H1 (cell line): ENCODE measurements around the gene GABRR2. TPM values are rescaled to one million over a fixed set of nuclear protein-coding genes. Genes with fewer than 3 reads are reported as not detected.

Source experiments
- CTCF ChIA-PET: fragments of 300-600 bp; sonication (Branson Sonifier 250); formaldehyde crosslinking; loops from one replicate; lab custom pipeline; 2021; ENCODE audit not compliant: partially characterized antibody; lab: Charles Lee
- POLR2A ChIA-PET: fragments of 300-600 bp; sonication (Branson Sonifier 250); formaldehyde crosslinking; loops from one replicate; lab custom pipeline; 2021; ENCODE audit warnings: inconsistent platforms; ENCODE audit not compliant: partially characterized antibody; lab: Charles Lee
- DNase-seq, 2 experiments: peaks; one replicate each; pipeline versions ENCODE4 v3.0.0 to v3.0.0-alpha.2; 2010 to 2022; ENCODE audit warnings: low spot score in 2 of 2, low read depth in 1 of 2, mixed read lengths in 1 of 2
- FAIRE-seq: peaks from 2 replicates; lab custom pipeline; 2011; peaks lifted over from hg19 to GRCh38; lab: Jason Lieb, UNC
- H2AFZ ChIP-seq: 2 replicates; pipeline ENCODE4 v1.8.1; 2012; ENCODE audit warnings: low read length, inconsistent platforms
- H2AK5ac ChIP-seq: 2 replicates; pipeline ENCODE4 v1.6.1; 2013; ENCODE audit warnings: low read depth, low read length
- H2BK120ac ChIP-seq: replicated peaks from 2 replicates; pipeline ENCODE3; 2013; ENCODE audit warnings: low read depth, low read length, inconsistent platforms
- H2BK12ac ChIP-seq: 2 replicates; pipeline ENCODE4 v1.6.1; 2013; ENCODE audit warnings: low read depth, low read length
- H2BK15ac ChIP-seq: 2 replicates; pipeline ENCODE4 v1.6.1; 2013; ENCODE audit warnings: low read length
- H2BK20ac ChIP-seq: 2 replicates; pipeline ENCODE4 v1.6.1; 2013; ENCODE audit warnings: low read length
- H2BK5ac ChIP-seq: 2 replicates; pipeline ENCODE4 v1.6.1; 2013; ENCODE audit warnings: low read depth, low read length
- H3K14ac ChIP-seq: 2 replicates; pipeline ENCODE4 v1.6.1; 2013; ENCODE audit warnings: inconsistent platforms; ENCODE audit not compliant: insufficient read length
- H3K18ac ChIP-seq: 2 replicates; pipeline ENCODE4 v1.6.1; 2013; ENCODE audit warnings: low read length; ENCODE audit errors: extremely low read depth
- H3K23ac ChIP-seq: 2 replicates; pipeline ENCODE4 v1.6.1; 2013; ENCODE audit warnings: inconsistent platforms; ENCODE audit not compliant: insufficient read length
- H3K23me2 ChIP-seq: 2 replicates; pipeline ENCODE4 v1.6.1; 2013; ENCODE audit warnings: low read depth, low read length
- H3K27ac ChIP-seq: 2 replicates; pipeline ENCODE4 v1.6.1; 2011; ENCODE audit warnings: low read depth, low read length, inconsistent platforms
- H3K27me3 ChIP-seq, 4 experiments: replicated peaks in 1 of 4; 1 replicate in 1 of 4; 2 replicates in 3 of 4; pipeline versions ENCODE4 v1.6.1 to v1.8.1; 2011 to 2013; ENCODE audit warnings: low read length in 3 of 4, mild to moderate bottlenecking in 3 of 4, inconsistent platforms in 2 of 4, mixed read lengths in 2 of 4, moderate library complexity in 1 of 4; ENCODE audit not compliant: control insufficient read depth in 3 of 4, insufficient read depth in 3 of 4; ENCODE audit errors: extremely low read depth in 1 of 4
- H3K36me3 ChIP-seq, 4 experiments: 2 replicates each; pipeline versions ENCODE4 v1.6.1 to v1.8.1; 2011 to 2013; ENCODE audit warnings: mild to moderate bottlenecking in 4 of 4, low read length in 3 of 4, moderate library complexity in 2 of 4, control low read depth in 1 of 4, inconsistent platforms in 1 of 4; ENCODE audit not compliant: insufficient read depth in 4 of 4, control insufficient read depth in 2 of 4
- H3K4ac ChIP-seq: replicated peaks from 2 replicates; pipeline ENCODE3; 2013; ENCODE audit warnings: low read length, low read depth, mixed read lengths, inconsistent platforms; ENCODE audit not compliant: insufficient read length
- H3K4me1 ChIP-seq, 4 experiments: replicated peaks in 1 of 4; 1 replicate in 1 of 4; 2 replicates in 3 of 4; pipeline versions ENCODE4 v1.6.1 to v1.8.1; 2011 to 2013; ENCODE audit warnings: low read length in 3 of 4, inconsistent platforms in 2 of 4, mixed read lengths in 1 of 4; ENCODE audit not compliant: insufficient read depth in 4 of 4, control insufficient read depth in 3 of 4
- H3K4me2 ChIP-seq, 2 experiments: 2 replicates each; pipeline versions ENCODE4 v1.6.1 to v1.8.1; 2011 to 2013; ENCODE audit warnings: low read depth in 2 of 2, low read length in 2 of 2, control low read depth in 1 of 2, inconsistent platforms in 1 of 2, mild to moderate bottlenecking in 1 of 2; ENCODE audit not compliant: insufficient read depth in 1 of 2
- H3K4me3 ChIP-seq, 4 experiments: fragments of 200-600, 300-600 bp in 1 of 4; sonication (generic), shearing (Covaris generic), sonication (Bioruptor Twin) in 1 of 4; 2 replicates each; pipeline versions ENCODE4 v1.5.1 to v1.8.1; 2011 to 2016; ENCODE audit warnings: low read length in 4 of 4, low read depth in 3 of 4, control low read depth in 2 of 4, inconsistent platforms in 2 of 4, mild to moderate bottlenecking in 2 of 4, mixed read lengths in 1 of 4, moderate library complexity in 1 of 4; ENCODE audit not compliant: insufficient read depth in 2 of 4; ENCODE audit errors: extremely low read depth in 1 of 4
- H3K56ac ChIP-seq: replicated peaks from 2 replicates; pipeline ENCODE3; 2013; ENCODE audit warnings: low read depth, mild to moderate bottlenecking, mixed read lengths, low read length, inconsistent platforms; ENCODE audit not compliant: insufficient read length
- H3K79me1 ChIP-seq: 2 replicates; pipeline ENCODE4 v1.6.1; 2013; ENCODE audit warnings: low read depth, low read length, control low read depth
- H3K79me2 ChIP-seq, 2 experiments: 2 replicates each; pipeline versions ENCODE4 v1.6.1 to v1.8.1; 2012 to 2013; ENCODE audit warnings: low read length in 2 of 2, mild to moderate bottlenecking in 2 of 2, inconsistent platforms in 1 of 2; ENCODE audit not compliant: insufficient read depth in 2 of 2, control insufficient read depth in 1 of 2
- H3K9ac ChIP-seq, 4 experiments: replicated peaks in 1 of 4; 1 replicate in 1 of 4; 2 replicates in 3 of 4; pipeline versions ENCODE4 v1.6.1 to v1.8.1; 2011 to 2013; ENCODE audit warnings: low read depth in 3 of 4, low read length in 3 of 4, control low read depth in 2 of 4, mild to moderate bottlenecking in 2 of 4, moderate library complexity in 2 of 4, inconsistent platforms in 1 of 4; ENCODE audit errors: extremely low read depth in 1 of 4
- H3K9me3 ChIP-seq, 2 experiments: 2 replicates each; pipeline versions ENCODE4 v1.6.1 to v1.8.1; 2012 to 2013; ENCODE audit warnings: mild to moderate bottlenecking in 2 of 2, moderate library complexity in 2 of 2, control low read depth in 1 of 2, inconsistent platforms in 1 of 2, low read depth in 1 of 2, low read length in 1 of 2, mixed read lengths in 1 of 2; ENCODE audit not compliant: insufficient read depth in 2 of 2
- H4K20me1 ChIP-seq, 2 experiments: replicated peaks in 1 of 2; 2 replicates each; pipeline versions ENCODE3 to v1.8.1; 2011 to 2013; ENCODE audit warnings: inconsistent platforms in 2 of 2, low read length in 2 of 2, mild to moderate bottlenecking in 1 of 2; ENCODE audit not compliant: insufficient read depth in 2 of 2, control insufficient read depth in 1 of 2
- H4K5ac ChIP-seq: 2 replicates; pipeline ENCODE4 v1.6.1; 2013; ENCODE audit warnings: low read length, low read depth, mixed read lengths, inconsistent platforms; ENCODE audit not compliant: insufficient read length
- H4K8ac ChIP-seq: 2 replicates; pipeline ENCODE4 v1.8.0; 2013; ENCODE audit warnings: mild to moderate bottlenecking, moderate library complexity, low read length, inconsistent platforms; ENCODE audit not compliant: insufficient read depth; ENCODE audit errors: extremely low read depth
- H4K91ac ChIP-seq: replicated peaks from 2 replicates; pipeline ENCODE3; 2013; ENCODE audit warnings: low read length, mixed read lengths, inconsistent platforms; ENCODE audit not compliant: insufficient read length
- BCL11A ChIP-seq, 2 experiments: IDR thresholded peaks; one replicate each; pipeline ENCODE4 v1.6.1; 2011; ENCODE audit warnings: low read depth in 2 of 2, low read length in 2 of 2, mild to moderate bottlenecking in 2 of 2
- BRCA1 ChIP-seq: IDR thresholded peaks from 2 replicates; pipeline ENCODE4 v1.6.1; 2012; ENCODE audit warnings: low read depth, low read length, improper control_type of control experiment
- FOSL1 ChIP-seq: IDR thresholded peaks from 2 replicates; pipeline ENCODE4 v1.6.1; 2011; ENCODE audit warnings: mild to moderate bottlenecking, low read depth, low read length, moderate library complexity; ENCODE audit not compliant: insufficient read depth
- GTF2F1 ChIP-seq: IDR thresholded peaks from 2 replicates; pipeline ENCODE4 v1.6.1; 2012; ENCODE audit warnings: low read depth, low read length, improper control_type of control experiment, borderline replicate concordance
- JUN ChIP-seq: IDR thresholded peaks from 2 replicates; pipeline ENCODE4 v1.6.1; 2011; ENCODE audit warnings: low read depth, mild to moderate bottlenecking, improper control_type of control experiment, low read length
- KDM1A ChIP-seq: fragments of 200-600, 300-600 bp; sonication (generic); IDR thresholded peaks from 2 replicates; pipeline ENCODE4 v1.7.1; 2016; ENCODE audit warnings: mild to moderate bottlenecking, low read length, borderline replicate concordance
- NRF1 ChIP-seq: IDR thresholded peaks from 2 replicates; pipeline ENCODE4 v1.6.1; 2011; ENCODE audit warnings: mild to moderate bottlenecking, low read depth, low read length, improper control_type of control experiment
- POU5F1 ChIP-seq: IDR thresholded peaks from 2 replicates; pipeline ENCODE4 v1.6.1; 2011; ENCODE audit warnings: low read depth, mild to moderate bottlenecking, low read length, moderate library complexity
- RNF2 ChIP-seq: fragments of 200-900, 300-1000 bp; sonication (generic); IDR thresholded peaks from 2 replicates; pipeline ENCODE4 v1.7.1; 2016; ENCODE audit warnings: borderline replicate concordance, low read depth, mild to moderate bottlenecking, antibody characterized with exemption, low read length; ENCODE audit not compliant: poor library complexity, severe bottlenecking; ENCODE audit errors: missing control alignments
- SIN3A ChIP-seq, 2 experiments: IDR thresholded peaks in 1 of 2; conservative IDR thresholded peaks in 1 of 2; 2 replicates each; pipeline ENCODE4 v1.6.1; 2011 to 2012; ENCODE audit warnings: low read length in 2 of 2, improper control_type of control experiment in 1 of 2, low read depth in 1 of 2, mild to moderate bottlenecking in 1 of 2
- SIRT6 ChIP-seq: IDR thresholded peaks from one replicate; pipeline ENCODE4 v1.7.1; 2012; ENCODE audit warnings: low read length, inconsistent platforms
- TAF7 ChIP-seq: optimal IDR thresholded peaks from 2 replicates; pipeline ENCODE3; 2011; ENCODE audit warnings: low read depth, mild to moderate bottlenecking, inconsistent platforms, low read length, moderate library complexity, borderline replicate concordance
- TCF12 ChIP-seq: IDR thresholded peaks from 2 replicates; pipeline ENCODE4 v1.6.1; 2011; ENCODE audit warnings: low read depth, mild to moderate bottlenecking, low read length
- WGBS, 2 experiments: shearing (Covaris generic) in 1 of 2; methylation state at CpG; one replicate each; pipeline versions ENCODE4 v1.1.6 to v1.1.7; 2013 to 2015; ENCODE audit warnings: low lambda C conversion rate in 2 of 2, mixed read lengths in 2 of 2, inconsistent platforms in 1 of 2, low coverage in 1 of 2, missing lambda C conversion rate in 1 of 2; ENCODE audit not compliant: insufficient replicate concordance in 2 of 2, insufficient coverage in 1 of 2, insufficient read length in 1 of 2; ENCODE audit errors: extremely low coverage in 1 of 2, missing lambda C conversion rate in 1 of 2; 5-methylcytosine and 5-hydroxymethylcytosine counted together
- polyA plus RNA-seq, 7 experiments: library from polyadenylated mRNA; depleted of rRNA in 3 of 7; stranded (reverse) in 5 of 7; unstranded in 2 of 7; fragments of >200 nt in 5 of 7; fragments of 200-250 nt in 2 of 7; gene quantifications; 1 replicate in 5 of 7; 2 replicates in 1 of 7; 4 replicates in 1 of 7; pipeline versions ENCODE4 v1.2.1 to v1.2.3, GENCODE V29; 2011 to 2013; ENCODE audit warnings: missing spikeins in 2 of 7, mixed read lengths in 2 of 7
- total RNA-seq: library from RNA; stranded (reverse); fragmentation: NEBNext Ultra II Directional; extraction: Animal tissue kit (Norgen Biotek cat#: 25700); gene quantifications from 2 replicates; pipeline ENCODE4 v1.2.1, GENCODE V29; 2021

Gene GABRR2
- total and polyA plus RNA-seq, 2 of the 8 experiments (the other 6 are each of a cell fraction or from before 2014, with no cell fraction given), result not detected

- Histone ChIP-seq H3K56ac (no peak overlapping the region), H3K27me3 (no peaks in the 10 kb centered on the region), H4K91ac (no peak overlapping the region), H3K79me2 (no peaks in the 10 kb centered on the region), H4K8ac (no peak overlapping the region), H3K23me2 (no peaks in the 10 kb centered on the region), H3K4ac (no peak overlapping the region), H2BK120ac (no peak overlapping the region), H3K9me3 (no peaks in the 10 kb centered on the region; a peak in 1 of 4 replicates), H2BK5ac (no peak overlapping the region), H4K5ac (no peak overlapping the region), H3K36me3 (no peaks in the 10 kb centered on the region), H3K79me1 (no peaks in the 10 kb centered on the region), H2AFZ (no peak overlapping the region), H2AK5ac (no peak overlapping the region), H3K18ac (no peak overlapping the region), H2BK12ac (no peak overlapping the region), H4K20me1 (no peaks in the 10 kb centered on the region), H3K27ac (no peak overlapping the region), H3K4me1 (peaks cover 0 to 2% (median 0%) of the 10 kb centered on the region in 4 experiments; a peak in 1 of 7 replicates), H3K4me2 (no peak overlapping the region), H3K4me3 (no peak overlapping the region), H3K9ac (no peak overlapping the region), H3K14ac (no peak overlapping the region), H3K23ac (no peak overlapping the region), H2BK20ac (no peak overlapping the region), H2BK15ac (no peak overlapping the region)
- ChIA-PET POLR2A (no interaction called here), CTCF (interaction anchor here (1.2 to 1.8 kb wide), 3 partner anchors 14 to 146 kb away, joined by 4 to 9 read pairs (median 4); no protein-coding TSS in a partner anchor)
- 79% methylated on average over 7 of the region's 7 CpGs; no CpG with 5 or more reads in 1 of the 2 experiments for WGBS, 2 experiments
- DNase-seq (no peak), FAIRE-seq (no peak)
- TF ChIP-seq GTF2F1 (no peak), JUN (no peak), FOSL1 (no peak), TCF12 (no peak), KDM1A (no peak), RNF2 (no peak), POU5F1 (no peak), TAF7 (no peak), BRCA1 (no peak), BCL11A (IDR thresholded peaks at IDR 0.05; ENCODE audit: low read depth in 2 of 2, low read length in 2 of 2) (no peak), NRF1 (no peak), SIN3A (conservative IDR thresholded peaks at IDR 0.05 in 1 of 2, IDR thresholded peaks at IDR 0.05 in 1 of 2; ENCODE audit: low read depth in 1 of 2, low read length in 2 of 2) (no peak), SIRT6 (no peak)
These were observed 93.0 kb downstream of the GABRR2 start for GRCh38 chr6:89221971-89222711.
